NB4 (cell line): ENCODE measurements around the gene SPTSSB.

ENCODE experiments used
- DNase-seq: peaks from one replicate; pipeline ENCODE4 v3.0.0; 2010; ENCODE audit warnings: low read depth
- H3K4me3 ChIP-seq: one replicate; pipeline ENCODE4 v1.5.1; 2011; ENCODE audit warnings: mild to moderate bottlenecking, low read depth, low read length, moderate library complexity
- CTCF ChIP-seq: IDR thresholded peaks from one replicate; pipeline ENCODE4 v1.5.1; 2012; ENCODE audit warnings: low read depth, low read length
- MYC ChIP-seq: IDR thresholded peaks from 2 replicates; pipeline ENCODE4 v1.6.1; 2011; ENCODE audit warnings: low read depth, low read length
- POLR2A ChIP-seq: IDR thresholded peaks from 2 replicates; pipeline ENCODE4 v1.6.1; 2011; ENCODE audit warnings: mild to moderate bottlenecking; ENCODE audit not compliant: insufficient read length; ENCODE audit errors: extremely low read depth
- TF ChIP-seq, protein P1 (sequence below): IDR thresholded peaks from 2 replicates; pipeline ENCODE4 v1.6.1; 2011; ENCODE audit warnings: low read depth, low read length

Gene SPTSSB

GRCh38 chr3:161358488-161358887 is 12.8 kb downstream of the SPTSSB start:
- DNase-seq: no peak
- TF ChIP-seq, protein P1, sequence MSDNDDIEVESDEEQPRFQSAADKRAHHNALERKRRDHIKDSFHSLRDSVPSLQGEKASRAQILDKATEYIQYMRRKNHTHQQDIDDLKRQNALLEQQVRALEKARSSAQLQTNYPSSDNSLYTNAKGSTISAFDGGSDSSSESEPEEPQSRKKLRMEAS: no peak
- TF ChIP-seq CTCF (no peak), POLR2A (no peak), MYC (no peak)
- H3K4me3 ChIP-seq: no peak overlapping the region

GRCh38 chr3:161356287-161356686 is 15.0 kb downstream of the SPTSSB start:
- DNase-seq: no peak
- TF ChIP-seq CTCF (no peak), MYC (no peak), POLR2A (no peak)
- TF ChIP-seq, protein P1: no peak

DNA sequence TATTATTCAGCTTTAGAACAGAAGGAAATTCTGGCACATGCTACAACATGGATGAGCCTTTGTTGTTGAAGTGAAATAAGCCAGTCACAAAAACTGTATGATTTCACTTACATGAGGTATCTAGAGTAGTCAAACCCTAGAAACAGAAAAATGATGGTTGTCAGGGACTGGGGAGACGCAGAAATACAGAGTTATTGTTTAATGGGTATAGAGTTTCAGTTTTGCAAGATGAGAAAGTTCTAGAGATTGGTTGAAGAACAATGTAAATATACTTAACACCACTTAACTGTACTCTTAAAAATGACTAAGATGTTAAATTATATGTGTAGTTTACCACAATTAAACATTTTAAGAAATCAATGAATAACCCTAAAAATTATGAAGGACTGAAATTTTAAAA is 15.8 kb downstream of the SPTSSB start:
- H3K4me3 ChIP-seq: no peak overlapping the region
- TF ChIP-seq, protein P1: no peak
- TF ChIP-seq CTCF: no peak
- TF ChIP-seq MYC: no peak
- TF ChIP-seq POLR2A: no peak
- DNase-seq: no peak

More at GRCh38 chr3:161356287-161356686, 15.0 kb downstream of the SPTSSB start:
- no peak overlapping the region for H3K4me3 ChIP-seq

DNA sequence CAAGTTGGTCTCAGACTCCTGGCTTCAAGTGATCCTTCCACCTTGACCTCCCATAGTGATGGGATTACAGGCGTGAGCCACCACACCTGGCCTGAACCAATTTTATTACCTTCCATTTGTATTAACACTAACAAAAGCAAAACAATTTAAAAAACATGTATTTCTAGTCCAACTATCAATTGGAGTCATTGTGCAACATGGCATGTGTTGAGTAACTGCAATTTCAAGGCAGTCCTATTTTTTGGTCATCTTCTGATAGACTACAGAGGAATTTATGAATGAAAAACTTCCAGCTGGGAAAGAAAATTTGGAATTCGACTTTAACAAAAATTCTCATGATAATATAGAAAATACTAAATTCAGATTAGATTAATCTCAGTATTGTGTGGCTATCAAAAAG is 16.8 kb downstream of the SPTSSB start:
- no peak for DNase-seq
- no peak overlapping the region for H3K4me3 ChIP-seq
- no peak for TF ChIP-seq MYC
- TF ChIP-seq POLR2A: no peak
- no peak for TF ChIP-seq CTCF
- TF ChIP-seq, protein P1: no peak

GRCh38 chr3:161351330-161351729 is 20.0 kb downstream of the SPTSSB start:
- no peak overlapping the region for H3K4me3 ChIP-seq
- TF ChIP-seq MYC: no peak
- no peak for DNase-seq

DNA sequence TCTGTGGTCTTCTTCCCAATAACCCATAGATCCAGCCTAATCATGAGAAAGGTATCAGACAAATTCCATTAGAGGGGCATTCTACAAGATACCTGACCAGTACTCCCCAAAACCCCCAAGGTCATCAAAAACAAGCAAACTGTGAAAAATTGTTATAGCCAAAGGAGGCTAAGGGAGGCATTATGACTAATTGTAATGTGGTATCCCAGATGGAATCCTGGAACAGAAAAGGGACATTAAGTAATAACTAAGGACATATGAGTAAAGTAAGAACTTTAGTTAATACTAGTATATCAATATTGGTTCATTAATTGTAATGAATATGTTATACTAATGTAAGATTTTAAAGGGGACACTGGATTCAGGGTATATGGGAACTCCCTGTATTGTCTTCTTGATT is 20.4 kb downstream of the SPTSSB start:
- H3K4me3 ChIP-seq: no peak overlapping the region
- DNase-seq: no peak
- TF ChIP-seq MYC (no peak), CTCF (no peak), POLR2A (no peak)
- TF ChIP-seq, protein P1: no peak
